OCI-LY7 (cell line): ENCODE measurements around the gene CSH1.
"Not testable (repeated sequence)": the region's sequence is repeated elsewhere in the genome, so short reads cannot be mapped to it uniquely, and the experiment has no call there.

ENCODE experiments used
- CTCF ChIP-seq: fragments of 200-600 bp; sonication (generic); conservative IDR thresholded peaks from 2 replicates; pipeline ENCODE4 v1.5.1; 2014; ENCODE audit warnings: mild to moderate bottlenecking, antibody characterized with exemption, low read length, moderate library complexity, mixed read lengths
- EZH2phosphoT487 ChIP-seq: fragments of 200-600 bp; sonication (generic); IDR thresholded peaks from 2 replicates; pipeline ENCODE4 v1.6.1; 2018; ENCODE audit warnings: low read depth, borderline replicate concordance, mild to moderate bottlenecking, mixed run types, antibody characterized with exemption, low read length, moderate library complexity, mixed read lengths

GRCh38 chr17:63918789-63919305 is 22.5 kb upstream of the CSH1 start, which contains the start of gene GH1:
- not testable (repeated sequence) for TF ChIP-seq CTCF, EZH2phosphoT487
